Loucy (cell line): ENCODE results near the gene HSPA12A.
"Not testable (repeated sequence)": the region's sequence is repeated elsewhere in the genome, so short reads cannot be mapped to it uniquely, and the experiment has no call there.

Experiments used
- H2AFZ ChIP-seq: fragments of 200-600 bp; sonication (generic); 2 replicates; pipeline ENCODE4 v1.6.0; 2016; ENCODE audit warnings: antibody characterized with exemption, mild to moderate bottlenecking, low read length, moderate library complexity
- H3F3A ChIP-seq: fragments of 200-600 bp; 2 replicates; pipeline ENCODE4 v1.6.0; 2016; ENCODE audit warnings: antibody characterized with exemption, low read depth, mild to moderate bottlenecking
- H3K27me3 ChIP-seq: fragments of 200-600 bp; sonication (generic); 2 replicates; pipeline ENCODE4 v1.6.1; 2014; ENCODE audit warnings: low read length, mild to moderate bottlenecking; ENCODE audit not compliant: insufficient read depth, poor library complexity, severe bottlenecking
- H3K36me3 ChIP-seq: fragments of 200-600 bp; sonication (generic); 2 replicates; pipeline ENCODE4 v1.6.1; 2016; ENCODE audit warnings: low read length; ENCODE audit not compliant: insufficient read depth
- H3K4me1 ChIP-seq: fragments of 200-600 bp; sonication (generic); 2 replicates; pipeline ENCODE4 v1.5.1; 2014; ENCODE audit warnings: low read length, mild to moderate bottlenecking; ENCODE audit not compliant: insufficient read depth, poor library complexity, severe bottlenecking
- H3K4me2 ChIP-seq: fragments of 200-600 bp; sonication (generic); 2 replicates; pipeline ENCODE4 v1.6.0; 2014; ENCODE audit warnings: antibody characterized with exemption, low read length, low read depth, mild to moderate bottlenecking; ENCODE audit not compliant: poor library complexity, severe bottlenecking
- H3K4me3 ChIP-seq: fragments of 200-600 bp; sonication (generic); 2 replicates; pipeline ENCODE4 v1.5.1; 2014; ENCODE audit warnings: low read length, mild to moderate bottlenecking, mixed read lengths; ENCODE audit not compliant: poor library complexity, severe bottlenecking
- H3K79me2 ChIP-seq: fragments of 200-600 bp; sonication (generic); 2 replicates; pipeline ENCODE4 v1.6.1; 2014; ENCODE audit warnings: low read length; ENCODE audit not compliant: insufficient read depth
- H3K9ac ChIP-seq: fragments of 200-600 bp; sonication (generic); 2 replicates; pipeline ENCODE4 v1.6.0; 2014; ENCODE audit warnings: mild to moderate bottlenecking, low read depth, low read length, moderate library complexity; ENCODE audit not compliant: poor library complexity, severe bottlenecking
- H3K9me2 ChIP-seq: fragments of 200-600 bp; sonication (generic); replicated peaks from 2 replicates; pipeline ENCODE4 v1.6.1; 2016; ENCODE audit warnings: low read depth, low read length, mixed read lengths
- H3K9me3 ChIP-seq: fragments of 200-600 bp; sonication (generic); 2 replicates; pipeline ENCODE4 v1.6.1; 2014; ENCODE audit warnings: mild to moderate bottlenecking, antibody characterized with exemption, low read length, low read depth; ENCODE audit not compliant: insufficient read depth
- H4K20me1 ChIP-seq: fragments of 200-600 bp; sonication (generic); 2 replicates; pipeline ENCODE4 v1.6.0; 2014; ENCODE audit warnings: antibody characterized with exemption, low read length, mild to moderate bottlenecking; ENCODE audit not compliant: insufficient read depth, poor library complexity, severe bottlenecking
- CTCF ChIP-seq: fragments of 200-600 bp; sonication (generic); conservative IDR thresholded peaks from 2 replicates; pipeline ENCODE4 v1.5.1; 2014; ENCODE audit warnings: mild to moderate bottlenecking, antibody characterized with exemption, low read length
- EZH2phosphoT487 ChIP-seq: fragments of 200-600 bp; IDR thresholded peaks from 2 replicates; pipeline ENCODE4 v1.6.1; 2018; ENCODE audit warnings: antibody characterized with exemption, mild to moderate bottlenecking, moderate library complexity, borderline replicate concordance

The HSPA12A gene

GRCh38 chr10:116712989-116713543, 29.3 kb downstream of the HSPA12A start:
- H3F3A ChIP-seq, result no peaks in the 10 kb centered on the region
- no peak overlapping the region for H3K4me2 ChIP-seq
- TF ChIP-seq CTCF (no peak), EZH2phosphoT487 (no peak)
- no peaks in the 10 kb centered on the region for H3K79me2 ChIP-seq
- no peak overlapping the region for H2AFZ ChIP-seq
- H3K36me3 ChIP-seq, result no peaks in the 10 kb centered on the region
- H3K27me3 ChIP-seq, result no peaks in the 10 kb centered on the region
- no peak overlapping the region for H3K4me3 ChIP-seq
- no peaks in the 10 kb centered on the region for H3K4me1 ChIP-seq
- no peaks in the 10 kb centered on the region for H3K9me3 ChIP-seq
- no peak overlapping the region for H3K9ac ChIP-seq
- H3K9me2 ChIP-seq, result no peaks in the 10 kb centered on the region
- no peaks in the 10 kb centered on the region for H4K20me1 ChIP-seq

GRCh38 chr10:116712519-116712918, 29.8 kb downstream of the HSPA12A start:
- Histone ChIP-seq H3K9me3 (no peaks in the 10 kb centered on the region), H2AFZ (no peak overlapping the region), H3K27me3 (no peaks in the 10 kb centered on the region), H3K9me2 (no peaks in the 10 kb centered on the region), H3K36me3 (no peaks in the 10 kb centered on the region), H3K9ac (no peak overlapping the region), H3K4me2 (no peak overlapping the region), H3K4me1 (no peaks in the 10 kb centered on the region), H3K4me3 (no peak overlapping the region), H3F3A (no peaks in the 10 kb centered on the region), H3K79me2 (no peaks in the 10 kb centered on the region), H4K20me1 (no peaks in the 10 kb centered on the region)
- no peak for TF ChIP-seq CTCF
- no peak for TF ChIP-seq EZH2phosphoT487

- not testable (repeated sequence) for H3K9me3 ChIP-seq, H3K4me3 ChIP-seq, H3K27me3 ChIP-seq, H3K4me1 ChIP-seq, H2AFZ ChIP-seq, H3K79me2 ChIP-seq, H3K4me2 ChIP-seq, H3K9me2 ChIP-seq, H3F3A ChIP-seq, H3K9ac ChIP-seq, H4K20me1 ChIP-seq, H3K36me3 ChIP-seq
Observed at GRCh38 chr10:116711803-116712202, 30.6 kb downstream of the HSPA12A start.

GRCh38 chr10:116710076-116710475, 32.3 kb downstream of the HSPA12A start:
- Histone ChIP-seq H3K4me2 (no peak overlapping the region), H3F3A (no peaks in the 10 kb centered on the region), H3K79me2 (no peaks in the 10 kb centered on the region), H3K9me2 (no peaks in the 10 kb centered on the region), H3K4me3 (no peak overlapping the region), H3K36me3 (no peaks in the 10 kb centered on the region), H3K9me3 (no peaks in the 10 kb centered on the region), H2AFZ (no peak overlapping the region), H4K20me1 (no peaks in the 10 kb centered on the region), H3K4me1 (no peaks in the 10 kb centered on the region), H3K27me3 (no peaks in the 10 kb centered on the region), H3K9ac (no peak overlapping the region)
- TF ChIP-seq EZH2phosphoT487, result no peak
- no peak for TF ChIP-seq CTCF
